ENCODE measurements around the gene TAS2R5. TPM values are rescaled to one million over a fixed set of nuclear protein-coding genes. Genes with fewer than 3 reads are reported as not detected.
"Not testable (repeated sequence)": the region's sequence is repeated elsewhere in the genome, so short reads cannot be mapped to it uniquely, and the experiment has no call there.

The TAS2R5 gene
- total and polyA plus RNA-seq, 2 experiments from 2014 or later = 0.12 to 1.1 TPM

- H3K27me3 ChIP-seq = no peaks in the 10 kb centered on the region
- DNase-seq (ENCODE audit: low read depth in 1 of 2, low spot score in 1 of 2) = peak in 1 of 2 donors; percentile 9
- no peak for TF ChIP-seq CTCF (IDR thresholded peaks at IDR 0.05; ENCODE audit: low read depth, low read length)
- no peak overlapping the region for H3K27ac ChIP-seq
- no peak overlapping the region for H3K4me3 ChIP-seq
- peaks cover 4% of the 10 kb centered on the region for H3K36me3 ChIP-seq
- H3K4me1 ChIP-seq (ENCODE audit: low read depth) = no peaks in the 10 kb centered on the region
- H3K9me3 ChIP-seq (ENCODE audit: low read depth) = no peaks in the 10 kb centered on the region
Measured at GRCh38 chr7:141792526-141792925, 2.5 kb downstream of the TAS2R5 start.

GRCh38 chr7:141820067-141820466, 30.1 kb downstream of the TAS2R5 start:
- no peaks in the 10 kb centered on the region for H3K9me3 ChIP-seq (ENCODE audit: low read depth)
- no peaks in the 10 kb centered on the region for H3K4me1 ChIP-seq (ENCODE audit: low read depth)
- H3K4me3 ChIP-seq = no peak overlapping the region
- no peaks in the 10 kb centered on the region for H3K36me3 ChIP-seq
- no peaks in the 10 kb centered on the region for H3K27me3 ChIP-seq
- no peak for DNase-seq (ENCODE audit: low read depth in 1 of 2, low spot score in 1 of 2)
- H3K27ac ChIP-seq = no peak overlapping the region
- TF ChIP-seq CTCF (IDR thresholded peaks at IDR 0.05; ENCODE audit: low read depth, low read length) = no peak

- not testable (repeated sequence) for H3K27me3 ChIP-seq; H3K27ac ChIP-seq; H3K36me3 ChIP-seq; H3K9me3 ChIP-seq (ENCODE audit: low read depth); H3K4me3 ChIP-seq; DNase-seq (ENCODE audit: low read depth in 1 of 2, low spot score in 1 of 2); H3K4me1 ChIP-seq (ENCODE audit: low read depth)
Measured at GRCh38 chr7:141822432-141822831, 32.4 kb downstream of the TAS2R5 start.

- no peaks in the 10 kb centered on the region for H3K36me3 ChIP-seq
- DNase-seq (ENCODE audit: low read depth in 1 of 2, low spot score in 1 of 2) = no peak
- H3K9me3 ChIP-seq (ENCODE audit: low read depth) = no peaks in the 10 kb centered on the region
- no peaks in the 10 kb centered on the region for H3K4me1 ChIP-seq (ENCODE audit: low read depth)
- no peaks in the 10 kb centered on the region for H3K27me3 ChIP-seq
- TF ChIP-seq CTCF (IDR thresholded peaks at IDR 0.05; ENCODE audit: low read depth, low read length) = no peak
- H3K27ac ChIP-seq = no peak overlapping the region
- no peak overlapping the region for H3K4me3 ChIP-seq
Measured at GRCh38 chr7:141837683-141838082, 47.7 kb downstream of the TAS2R5 start.

GRCh38 chr7:141838581-141838980, 48.6 kb downstream of the TAS2R5 start:
- Histone ChIP-seq H3K36me3 (no peaks in the 10 kb centered on the region), H3K9me3 (ENCODE audit: low read depth) (no peaks in the 10 kb centered on the region), H3K4me3 (no peak overlapping the region), H3K4me1 (ENCODE audit: low read depth) (no peaks in the 10 kb centered on the region), H3K27ac (no peak overlapping the region), H3K27me3 (no peaks in the 10 kb centered on the region)
- DNase-seq (ENCODE audit: low read depth in 1 of 2, low spot score in 1 of 2) = no peak
- TF ChIP-seq CTCF (IDR thresholded peaks at IDR 0.05; ENCODE audit: low read depth, low read length) = no peak

- H3K4me3 ChIP-seq = no peak overlapping the region
- no peak for DNase-seq (ENCODE audit: low read depth in 1 of 2, low spot score in 1 of 2)
- H3K27me3 ChIP-seq = no peaks in the 10 kb centered on the region
- no peaks in the 10 kb centered on the region for H3K9me3 ChIP-seq (ENCODE audit: low read depth)
- no peaks in the 10 kb centered on the region for H3K4me1 ChIP-seq (ENCODE audit: low read depth)
- H3K36me3 ChIP-seq = no peaks in the 10 kb centered on the region
- TF ChIP-seq CTCF (IDR thresholded peaks at IDR 0.05; ENCODE audit: low read depth, low read length) = no peak
- no peak overlapping the region for H3K27ac ChIP-seq
Measured at GRCh38 chr7:141839256-141839655, 49.2 kb downstream of the TAS2R5 start.

Measured in cardiac muscle cell (in vitro differentiated cells and primary cell).